ENCODE measurements around the gene SLC35E1. TPM values are rescaled to one million over a fixed set of nuclear protein-coding genes. Genes with fewer than 3 reads are reported as not detected.

Gene SLC35E1
- polyA plus RNA-seq, 1 experiment: 55.6 TPM

GRCh38 chr19:16519230-16519687 is 53.0 kb downstream of the SLC35E1 start:
- no peak for DNase-seq (ENCODE audit: low read depth)
- Histone ChIP-seq H3K4me3 (ENCODE audit: low read depth, low read length) (no peak overlapping the region), H3K27me3 (ENCODE audit: control insufficient read depth, insufficient read depth, low read length) (no peaks in the 10 kb centered on the region), H3K36me3 (ENCODE audit: control insufficient read depth, insufficient read depth, low read length) (peaks cover 57% of the 10 kb centered on the region)
- no peak for TF ChIP-seq CTCF (IDR thresholded peaks at IDR 0.05; ENCODE audit: insufficient read depth, low read depth, low read length)
- ChIA-PET CTCF (no interaction called here), POLR2A (no interaction called here)

DNA sequence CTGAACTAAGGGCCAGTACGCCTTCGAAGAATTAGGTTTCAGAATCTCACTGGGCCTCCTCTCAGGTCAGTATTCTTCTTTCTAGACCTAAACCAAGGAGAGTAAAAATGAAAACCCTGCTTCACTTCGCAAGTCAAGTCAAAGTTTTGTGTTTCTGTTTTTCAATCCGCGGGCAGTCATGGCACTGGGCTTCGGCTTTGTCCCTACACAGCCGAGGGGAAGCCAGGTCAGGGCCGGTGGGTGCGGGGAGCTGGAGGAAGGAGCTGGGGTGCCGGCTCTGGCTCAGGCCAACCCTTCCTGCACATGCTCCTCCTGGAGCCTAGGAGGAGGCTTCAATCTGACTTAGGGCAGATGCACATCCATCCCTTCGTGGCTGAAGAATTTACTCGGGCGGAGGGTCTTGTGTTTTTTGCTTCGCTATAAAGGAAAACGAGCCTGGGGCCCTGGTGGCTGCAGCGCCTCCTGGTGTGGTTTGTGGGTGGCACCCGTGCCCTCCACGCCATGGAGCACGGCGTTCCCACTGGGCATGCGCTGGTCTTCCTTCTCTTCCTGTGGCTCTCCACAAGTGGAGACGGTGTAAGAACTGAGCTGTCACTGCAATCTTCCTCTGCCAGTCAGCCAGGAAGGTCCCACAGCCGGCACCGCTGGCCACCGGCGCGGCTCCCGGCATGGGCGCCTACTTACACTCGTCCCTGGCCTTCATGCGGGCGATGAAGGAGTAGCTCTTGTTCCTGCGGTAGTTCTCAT is 53.6 kb downstream of the SLC35E1 start:
- Histone ChIP-seq H3K4me3 (ENCODE audit: low read depth, low read length) (no peak overlapping the region), H3K27me3 (ENCODE audit: control insufficient read depth, insufficient read depth, low read length) (no peaks in the 10 kb centered on the region), H3K36me3 (ENCODE audit: control insufficient read depth, insufficient read depth, low read length) (peaks cover 54% of the 10 kb centered on the region)
- ChIA-PET POLR2A (no interaction called here), CTCF (interaction anchor here (1.0 kb wide), 1 partner anchor 16 kb away, joined by 3 read pairs; no protein-coding TSS in a partner anchor)
- DNase-seq (ENCODE audit: low read depth): no peak
- no peak for TF ChIP-seq CTCF (IDR thresholded peaks at IDR 0.05; ENCODE audit: insufficient read depth, low read depth, low read length)

- ChIA-PET POLR2A (no interaction called here), CTCF (interaction anchor here (1.0 kb wide), 1 partner anchor 16 kb away, joined by 3 read pairs; no protein-coding TSS in a partner anchor)
- peaks cover 50% of the 10 kb centered on the region for H3K36me3 ChIP-seq (ENCODE audit: control insufficient read depth, insufficient read depth, low read length)
Observed at GRCh38 chr19:16518061-16518460, 54.2 kb downstream of the SLC35E1 start.

GRCh38 chr19:16516923-16517610 is 55.1 kb downstream of the SLC35E1 start:
- Histone ChIP-seq H3K27me3 (ENCODE audit: control insufficient read depth, insufficient read depth, low read length) (no peaks in the 10 kb centered on the region), H3K4me3 (ENCODE audit: low read depth, low read length) (no peak overlapping the region), H3K36me3 (ENCODE audit: control insufficient read depth, insufficient read depth, low read length) (peaks cover 46% of the 10 kb centered on the region)
- ChIA-PET CTCF (interaction anchor here (1.0 kb wide), 1 partner anchor 15 kb away, joined by 3 read pairs; no protein-coding TSS in a partner anchor), POLR2A (no interaction called here)
- DNase-seq (ENCODE audit: low read depth): no peak
- TF ChIP-seq CTCF (IDR thresholded peaks at IDR 0.05; ENCODE audit: insufficient read depth, low read depth, low read length): no peak

More at GRCh38 chr19:16518061-16518460, 54.2 kb downstream of the SLC35E1 start:
- Histone ChIP-seq H3K27me3 (ENCODE audit: control insufficient read depth, insufficient read depth, low read length) (no peaks in the 10 kb centered on the region), H3K4me3 (ENCODE audit: low read depth, low read length) (no peak overlapping the region)
- no peak for DNase-seq (ENCODE audit: low read depth)
- no peak for TF ChIP-seq CTCF (IDR thresholded peaks at IDR 0.05; ENCODE audit: insufficient read depth, low read depth, low read length)

GRCh38 chr19:16516381-16516780 is 55.8 kb downstream of the SLC35E1 start:
- no peak overlapping the region for H3K4me3 ChIP-seq (ENCODE audit: low read depth, low read length)
- ChIA-PET POLR2A (no interaction called here), CTCF (interaction anchor here (0.6 kb wide), 1 partner anchor 19 kb away, joined by 3 read pairs; no protein-coding TSS in a partner anchor)
- no peak for DNase-seq (ENCODE audit: low read depth)
- no peaks in the 10 kb centered on the region for H3K27me3 ChIP-seq (ENCODE audit: control insufficient read depth, insufficient read depth, low read length)
- peaks cover 41% of the 10 kb centered on the region for H3K36me3 ChIP-seq (ENCODE audit: control insufficient read depth, insufficient read depth, low read length)
- TF ChIP-seq CTCF (IDR thresholded peaks at IDR 0.05; ENCODE audit: insufficient read depth, low read depth, low read length): no peak

Data from BJ (cell line).